ENCODE results near the gene SPNS1.
A peak's percentile ranks its signal among the peaks of the same experiment; 100 is the strongest.

SPNS1 gene

GRCh38 chr16:29029168-29029994 lies 54.8 kb downstream of the SPNS1 start:
- DNase-seq (ENCODE audit: low read depth), result peak; percentile 75

- no peak for DNase-seq (ENCODE audit: low read depth)
These were observed 55.7 kb downstream of the SPNS1 start for GRCh38 chr16:29030086-29030840.

All from activated gamma-delta T cell treated with anti-CD3 and anti-CD28 coated beads, Interleukin-2, amount 50 U/mL, for 16 hours (primary cell).